HCT116 (cell line): ENCODE measurements around the gene MAP3K4. TPM values are rescaled to one million over a fixed set of nuclear protein-coding genes. Genes with fewer than 3 reads are reported as not detected.

ENCODE experiments used
- ATAC-seq: fragments of 200-7000 bp; cut with Tn5 transposase; 2 replicates; pipeline ENCODE4 v1.9.1; 2020; ENCODE audit warnings: mild to moderate bottlenecking, moderate library complexity
- BruUV-seq: library from RNA; stranded (reverse); fragments of 400-500 nt; replicated peaks from 2 replicates; lab custom pipeline; 2021; lab: Mats Ljungman, UMichigan
- CTCF ChIA-PET: fragments of 300-600 bp; sonication (Branson Sonifier 250); formaldehyde crosslinking; loops from one replicate; lab custom pipeline; 2021; ENCODE audit warnings: antibody characterized with exemption; lab: Charles Lee
- POLR2A ChIA-PET: fragments of 300-600, 350-600 bp; sonication (Branson Sonifier 250); formaldehyde crosslinking; loops from one replicate; lab custom pipeline; 2021; ENCODE audit warnings: antibody characterized with exemption; lab: Charles Lee
- RAD21 ChIA-PET, 2 experiments: fragments of 300-600 bp; sonication (Branson Sonifier 250); formaldehyde crosslinking; loops; one replicate each; lab custom pipeline; 2023; ENCODE audit warnings: low total read pairs in 2 of 2; ENCODE audit not compliant: uncharacterized antibody in 2 of 2, unreplicated experiment in 2 of 2, low non-redundant PET in 1 of 2; lab: Charles Lee
- DNase-seq: peaks from one replicate; pipeline ENCODE4 v3.0.0-alpha.2; 2010; ENCODE audit warnings: low read depth, low spot score
- H2AFZ ChIP-seq: fragments of 200-600 bp; shearing (Covaris generic), sonication (generic); 2 replicates; pipeline ENCODE4 v1.6.1; 2017; ENCODE audit warnings: low read depth, mixed run types, mixed read lengths, antibody characterized with exemption, low read length; ENCODE audit not compliant: poor library complexity, severe bottlenecking
- H3K27ac ChIP-seq: 2 replicates; pipeline ENCODE4 v1.5.1; 2012; ENCODE audit warnings: low read depth, low read length
- H3K27me3 ChIP-seq: fragments of 200-600 bp; sonication (generic); 2 replicates; pipeline ENCODE4 v1.6.1; 2016; ENCODE audit warnings: mixed run types, low read length, mixed read lengths; ENCODE audit not compliant: insufficient read depth
- H3K36me3 ChIP-seq, 2 experiments: fragments of 200-500 bp in 1 of 2; fragments of 200-600 bp in 1 of 2; sonication (Bioruptor generic) in 1 of 2; sonication (generic) in 1 of 2; 2 replicates each; pipeline versions ENCODE4 v1.5.1 to v1.6.1; 2014 to 2016; ENCODE audit warnings: low read length in 2 of 2, inconsistent platforms in 1 of 2, mixed read lengths in 1 of 2, mixed run types in 1 of 2; ENCODE audit not compliant: insufficient read depth in 2 of 2, control insufficient read depth in 1 of 2
- H3K4me1 ChIP-seq, 2 experiments: fragments of 200-600 bp in 1 of 2; sonication (generic) in 1 of 2; 2 replicates each; pipeline versions ENCODE4 v1.5.1 to v1.6.1; 2012 to 2017; ENCODE audit warnings: low read length in 2 of 2, inconsistent platforms in 1 of 2, mild to moderate bottlenecking in 1 of 2, mixed read lengths in 1 of 2, mixed run types in 1 of 2, moderate library complexity in 1 of 2; ENCODE audit not compliant: insufficient read depth in 2 of 2, control insufficient read depth in 1 of 2
- H3K4me2 ChIP-seq: fragments of 200-600 bp; sonication (generic); 2 replicates; pipeline ENCODE4 v1.6.1; 2017; ENCODE audit warnings: mixed run types, low read length, mixed read lengths
- H3K4me3 ChIP-seq, 2 experiments: fragments of 200-600 bp in 1 of 2; sonication (generic) in 1 of 2; replicated peaks in 1 of 2; 2 replicates each; pipeline ENCODE4 v1.5.1; 2011 to 2016; ENCODE audit warnings: low read length in 2 of 2, control low read depth in 1 of 2, low read depth in 1 of 2, mild to moderate bottlenecking in 1 of 2, mixed read lengths in 1 of 2, mixed run types in 1 of 2
- H3K79me2 ChIP-seq: fragments of 200-600 bp; sonication (generic); 2 replicates; pipeline ENCODE4 v1.6.1; 2017; ENCODE audit warnings: mild to moderate bottlenecking, mixed run types, low read length, moderate library complexity, mixed read lengths; ENCODE audit not compliant: insufficient read depth
- H3K9ac ChIP-seq: fragments of 200-600 bp; sonication (generic); 2 replicates; pipeline ENCODE4 v1.6.1; 2016; ENCODE audit warnings: low read length, mixed read lengths
- H3K9me2 ChIP-seq: fragments of 200-600 bp; sonication (generic), shearing (Covaris generic); 2 replicates; pipeline ENCODE4 v1.6.1; 2017; ENCODE audit warnings: mixed run types, mild to moderate bottlenecking, moderate library complexity; ENCODE audit not compliant: insufficient read depth
- H3K9me3 ChIP-seq, 2 experiments: fragments of 200-500 bp in 1 of 2; fragments of 200-600 bp in 1 of 2; sonication (Bioruptor generic) in 1 of 2; sonication (generic) in 1 of 2; 2 replicates each; pipeline ENCODE4 v1.6.1; 2014 to 2017; ENCODE audit warnings: low read length in 2 of 2, mixed read lengths in 2 of 2, inconsistent platforms in 1 of 2, low read depth in 1 of 2, mild to moderate bottlenecking in 1 of 2, mixed run types in 1 of 2, moderate library complexity in 1 of 2; ENCODE audit not compliant: control insufficient read depth in 1 of 2, insufficient read depth in 1 of 2
- H4K20me1 ChIP-seq: fragments of 200-600 bp; sonication (generic), shearing (Covaris generic); 2 replicates; pipeline ENCODE4 v1.6.1; 2017; ENCODE audit warnings: mixed run types, mild to moderate bottlenecking, moderate library complexity; ENCODE audit not compliant: insufficient read depth
- CBX3 ChIP-seq: IDR thresholded peaks from 2 replicates; pipeline ENCODE4 v1.6.1; 2012; ENCODE audit warnings: low read depth
- EGR1 ChIP-seq: IDR thresholded peaks from 2 replicates; pipeline ENCODE4 v1.6.1; 2012; ENCODE audit warnings: low read depth
- EZH2 ChIP-seq: fragments of 200-600 bp; sonication (generic); IDR thresholded peaks from 2 replicates; pipeline ENCODE4 v1.6.1; 2017; ENCODE audit warnings: antibody characterized with exemption, mixed run types
- EZH2phosphoT487 ChIP-seq: fragments of 200-600 bp; IDR thresholded peaks from 2 replicates; pipeline ENCODE4 v1.6.1; 2018; ENCODE audit warnings: antibody characterized with exemption, borderline replicate concordance
- POLR2A ChIP-seq: IDR thresholded peaks from 2 replicates; pipeline ENCODE4 v1.7.0; 2011; ENCODE audit warnings: borderline replicate concordance; ENCODE audit not compliant: insufficient read depth, insufficient read length; ENCODE audit errors: extremely low read depth
- POLR2AphosphoS5 ChIP-seq: IDR thresholded peaks from 2 replicates; pipeline ENCODE4 v1.6.1; 2011; ENCODE audit warnings: mild to moderate bottlenecking, low read depth, low read length, moderate library complexity
- RAD21 ChIP-seq: IDR thresholded peaks from 2 replicates; pipeline ENCODE4 v1.6.1; 2012; ENCODE audit warnings: low read depth, mild to moderate bottlenecking
- SP1 ChIP-seq: IDR thresholded peaks from 2 replicates; pipeline ENCODE4 v1.6.1; 2012; ENCODE audit warnings: low read depth
- SRF ChIP-seq: IDR thresholded peaks from 2 replicates; pipeline ENCODE4 v1.6.1; 2012; ENCODE audit warnings: low read depth
- YY1 ChIP-seq: IDR thresholded peaks from 2 replicates; pipeline ENCODE4 v1.6.1; 2011; ENCODE audit warnings: low read length, low read depth, moderate library complexity, mild to moderate bottlenecking; ENCODE audit not compliant: insufficient replicate concordance; ENCODE audit errors: extremely low read depth
- intact Hi-C: fragments of 100-400 bp; cut with micrococcal nuclease; formaldehyde crosslinking; loops from 2 replicates; pipeline ENCODE4 v1.10.0; 2022
- total RNA-seq: library from RNA; stranded (reverse); gene quantifications from one replicate; pipeline ENCODE4 v1.2.1, GENCODE V29; 2021; ENCODE audit not compliant: unreplicated experiment
- TF ChIP-seq, protein P1 (sequence below): IDR thresholded peaks from 2 replicates; pipeline ENCODE4 v1.6.1; 2012

Gene MAP3K4
- total RNA-seq, 1 experiment from 2014 or later, result 46.5 TPM

DNA sequence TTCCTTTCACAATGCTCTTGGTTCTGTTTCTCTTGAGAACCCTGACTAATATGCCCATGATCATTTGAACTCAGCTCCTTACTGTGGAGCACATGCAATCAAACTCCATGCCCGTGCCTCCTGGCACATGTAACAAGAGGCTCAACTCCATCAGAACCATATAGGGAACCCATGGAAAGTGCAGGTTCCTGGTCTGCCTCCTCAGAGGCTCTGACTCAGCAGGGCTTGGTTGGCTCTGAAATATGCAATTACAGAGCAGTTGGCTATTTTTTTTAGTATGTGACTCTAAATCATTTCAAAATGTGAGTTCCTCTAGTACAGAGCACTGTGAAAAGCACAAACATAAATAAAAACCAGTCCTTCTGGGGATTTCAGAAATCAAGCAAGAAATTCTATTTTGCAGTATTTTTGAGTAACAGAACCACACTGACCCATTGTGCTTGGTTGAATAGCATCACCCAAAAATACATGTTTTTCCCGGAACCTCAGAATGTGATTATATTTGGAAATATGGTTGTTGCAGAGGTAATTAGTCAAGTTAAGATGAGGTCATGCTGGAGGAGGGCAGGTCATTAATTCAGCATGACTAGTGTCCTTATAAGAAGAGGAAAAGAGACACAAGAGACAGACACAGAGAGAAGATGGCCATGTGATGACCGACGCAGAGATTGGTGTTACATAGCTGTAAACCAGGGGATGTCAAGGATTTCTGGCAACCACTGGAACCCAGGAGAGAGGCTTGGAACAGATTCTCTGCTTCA is 13.2 kb upstream of the MAP3K4 start:
- CTCF ChIA-PET, result no interaction called here
- DNase-seq (no peak), ATAC-seq (no peak)
- Histone ChIP-seq H3K9ac (no peak overlapping the region), H3K36me3 (no peaks in the 10 kb centered on the region), H3K4me3 (no peak overlapping the region), H2AFZ (no peak overlapping the region), H3K9me2 (no peaks in the 10 kb centered on the region), H3K27ac (no peak overlapping the region), H3K4me1 (no peaks in the 10 kb centered on the region), H3K4me2 (no peak overlapping the region), H3K79me2 (no peaks in the 10 kb centered on the region), H4K20me1 (no peaks in the 10 kb centered on the region), H3K9me3 (no peaks in the 10 kb centered on the region; a peak in 1 of 4 replicates), H3K27me3 (no peaks in the 10 kb centered on the region)
- RAD21 ChIA-PET, result no interaction called here
- no TSS peak for BruUV-seq
- intact Hi-C loops, result no loop called here
- POLR2A ChIA-PET, result no interaction called here
- TF ChIP-seq EZH2 (no peak), POLR2AphosphoS5 (no peak), CBX3 (no peak), SP1 (no peak), EGR1 (no peak), EZH2phosphoT487 (no peak), SRF (no peak), POLR2A (no peak), YY1 (no peak), RAD21 (no peak)
- TF ChIP-seq, protein P1, sequence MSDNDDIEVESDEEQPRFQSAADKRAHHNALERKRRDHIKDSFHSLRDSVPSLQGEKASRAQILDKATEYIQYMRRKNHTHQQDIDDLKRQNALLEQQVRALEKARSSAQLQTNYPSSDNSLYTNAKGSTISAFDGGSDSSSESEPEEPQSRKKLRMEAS, result no peak
